ENCODE measurements around the gene NPLOC4.
A peak's percentile ranks its signal among the peaks of the same experiment; 100 is the strongest.

NPLOC4 gene

GRCh38 chr17:81556863-81557262 lies 80.0 kb downstream of the NPLOC4 start:
- in situ Hi-C loops (cut with HindIII; ENCODE audit: low pct_ligation_motif_present, low pct_unique_long_range_greater_than_20kb, low sequenced_read_pairs) = no loop called here
- no peak for DNase-seq

GRCh38 chr17:81556175-81556691 lies 80.7 kb downstream of the NPLOC4 start:
- DNase-seq = peak; percentile 66
- in situ Hi-C loops (cut with HindIII; ENCODE audit: low pct_ligation_motif_present, low pct_unique_long_range_greater_than_20kb, low sequenced_read_pairs) = no loop called here

- peak; percentile 94 for DNase-seq
- in situ Hi-C loops (cut with HindIII; ENCODE audit: low pct_ligation_motif_present, low pct_unique_long_range_greater_than_20kb, low sequenced_read_pairs) = no loop called here
These were observed 83.2 kb downstream of the NPLOC4 start for GRCh38 chr17:81553616-81554181.

- DNase-seq = peak; percentile 93
These were observed 83.8 kb downstream of the NPLOC4 start for GRCh38 chr17:81553018-81553615.

GRCh38 chr17:81552244-81553017 lies 84.5 kb downstream of the NPLOC4 start, which contains the start of gene FAAP100:
TSS of gene FAAP100 (minus strand) at chr17:81552353. CDS start at chr17:81552330, 23 bp downstream.
- in situ Hi-C loops (cut with HindIII; ENCODE audit: low pct_ligation_motif_present, low pct_unique_long_range_greater_than_20kb, low sequenced_read_pairs) = no loop called here
- peak; percentile 86 for DNase-seq

More at GRCh38 chr17:81553018-81553615, 83.8 kb downstream of the NPLOC4 start:
- in situ Hi-C loops (cut with HindIII; ENCODE audit: low pct_ligation_motif_present, low pct_unique_long_range_greater_than_20kb, low sequenced_read_pairs) = no loop called here

GRCh38 chr17:81551458-81552243 lies 85.3 kb downstream of the NPLOC4 start:
- in situ Hi-C loops (cut with HindIII; ENCODE audit: low pct_ligation_motif_present, low pct_unique_long_range_greater_than_20kb, low sequenced_read_pairs) = no loop called here
- peak; percentile 33 for DNase-seq

GRCh38 chr17:81550830-81551457 lies 86.0 kb downstream of the NPLOC4 start:
- in situ Hi-C loops (cut with HindIII; ENCODE audit: low pct_ligation_motif_present, low pct_unique_long_range_greater_than_20kb, low sequenced_read_pairs) = no loop called here
- DNase-seq = no peak

GRCh38 chr17:81550285-81550684 lies 86.6 kb downstream of the NPLOC4 start:
- in situ Hi-C loops (cut with HindIII; ENCODE audit: low pct_ligation_motif_present, low pct_unique_long_range_greater_than_20kb, low sequenced_read_pairs) = no loop called here
- no peak for DNase-seq

- in situ Hi-C loops (cut with HindIII; ENCODE audit: low pct_ligation_motif_present, low pct_unique_long_range_greater_than_20kb, low sequenced_read_pairs) = no loop called here
- DNase-seq = no peak
These were observed 87.1 kb downstream of the NPLOC4 start for GRCh38 chr17:81549826-81550225.

- DNase-seq = no peak
- in situ Hi-C loops (cut with HindIII; ENCODE audit: low pct_ligation_motif_present, low pct_unique_long_range_greater_than_20kb, low sequenced_read_pairs) = no loop called here
These were observed 87.8 kb downstream of the NPLOC4 start for GRCh38 chr17:81549031-81549557.

- in situ Hi-C loops (cut with HindIII; ENCODE audit: low pct_ligation_motif_present, low pct_unique_long_range_greater_than_20kb, low sequenced_read_pairs) = no loop called here
These were observed 89.3 kb downstream of the NPLOC4 start for GRCh38 chr17:81547614-81547982.

GRCh38 chr17:81546906-81547613 lies 89.9 kb downstream of the NPLOC4 start:
- DNase-seq = no peak
- in situ Hi-C loops (cut with HindIII; ENCODE audit: low pct_ligation_motif_present, low pct_unique_long_range_greater_than_20kb, low sequenced_read_pairs) = no loop called here

More at GRCh38 chr17:81547614-81547982, 89.3 kb downstream of the NPLOC4 start:
- no peak for DNase-seq

- in situ Hi-C loops (cut with HindIII; ENCODE audit: low pct_ligation_motif_present, low pct_unique_long_range_greater_than_20kb, low sequenced_read_pairs) = no loop called here
- no peak for DNase-seq
These were observed 91.6 kb downstream of the NPLOC4 start for GRCh38 chr17:81545160-81545949.

- in situ Hi-C loops (cut with HindIII; ENCODE audit: low pct_ligation_motif_present, low pct_unique_long_range_greater_than_20kb, low sequenced_read_pairs) = no loop called here
- DNase-seq = no peak
These were observed 92.5 kb downstream of the NPLOC4 start for GRCh38 chr17:81544281-81544974.

GRCh38 chr17:81543756-81544155 lies 93.2 kb downstream of the NPLOC4 start:
- DNase-seq = no peak
- in situ Hi-C loops (cut with HindIII; ENCODE audit: low pct_ligation_motif_present, low pct_unique_long_range_greater_than_20kb, low sequenced_read_pairs) = no loop called here

GRCh38 chr17:81543339-81543675 lies 93.6 kb downstream of the NPLOC4 start:
- in situ Hi-C loops (cut with HindIII; ENCODE audit: low pct_ligation_motif_present, low pct_unique_long_range_greater_than_20kb, low sequenced_read_pairs) = no loop called here
- no peak for DNase-seq

Measured in ACHN (cell line).